HG02571 (cell line): Measurements from ENCODE around the gene PLXNA4.

Experiments used
- ATAC-seq: cut with Tn5 transposase; IDR thresholded peaks from one replicate; pipeline ENCODE4 v1.9.1; 2021; ENCODE audit warnings: mild to moderate bottlenecking, moderate library complexity; ENCODE audit not compliant: unreplicated experiment

Gene PLXNA4

DNA sequence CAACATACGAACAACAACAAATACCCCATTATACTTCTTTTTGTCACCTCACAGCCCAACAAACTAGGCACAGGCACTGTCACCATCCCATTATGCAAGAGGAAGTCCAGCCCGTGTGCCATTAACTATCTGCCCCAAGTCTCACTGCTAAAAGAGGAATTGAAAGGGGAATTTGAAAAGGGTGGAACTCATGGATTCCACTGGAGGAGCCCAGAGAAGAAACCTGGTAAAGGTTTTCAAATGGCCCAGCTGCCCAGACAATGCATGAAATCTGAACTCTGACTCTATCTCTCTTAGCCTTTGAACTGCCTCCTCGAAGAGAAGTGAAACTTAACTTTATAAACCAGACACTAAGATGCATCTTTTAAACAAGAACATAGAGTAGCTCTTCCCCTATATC lies 130.0 kb downstream of the PLXNA4 start:
- ATAC-seq: no peak

DNA sequence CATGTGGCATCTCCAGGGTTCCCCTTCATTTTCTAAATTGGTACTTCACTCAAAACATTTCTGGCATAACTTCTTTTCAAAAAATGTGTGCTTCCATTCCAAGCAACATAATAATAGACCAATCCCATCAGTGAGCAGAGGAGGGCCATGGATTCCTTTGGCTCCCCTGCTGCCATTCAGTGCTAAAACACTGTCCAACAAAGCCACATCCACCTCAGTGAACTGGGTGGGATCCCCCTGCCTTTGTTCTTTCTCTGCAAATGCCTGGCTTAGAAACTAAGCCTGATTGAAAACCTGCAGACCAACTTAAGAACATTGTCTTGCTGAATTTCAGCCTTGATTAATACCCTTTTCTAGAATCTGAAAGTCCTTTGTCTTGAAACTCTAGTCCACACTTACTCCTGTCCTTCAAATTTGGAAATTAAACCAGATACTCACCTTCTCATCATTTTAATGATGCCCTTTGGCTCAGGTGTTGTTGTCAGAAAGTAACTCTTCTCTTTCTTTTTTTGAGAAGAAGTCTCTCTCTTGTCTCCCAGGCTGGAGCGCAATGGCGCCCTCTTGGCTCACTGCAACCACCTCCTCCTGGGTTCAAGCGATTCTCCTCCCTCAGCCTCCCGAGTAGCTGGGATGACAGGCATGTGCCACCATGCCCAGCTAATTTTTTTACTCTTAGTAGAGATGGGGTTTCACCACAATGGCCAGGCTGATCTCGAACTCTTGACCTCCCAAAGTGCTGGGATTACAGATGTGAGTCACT lies 132.3 kb downstream of the PLXNA4 start:
- no peak for ATAC-seq

DNA sequence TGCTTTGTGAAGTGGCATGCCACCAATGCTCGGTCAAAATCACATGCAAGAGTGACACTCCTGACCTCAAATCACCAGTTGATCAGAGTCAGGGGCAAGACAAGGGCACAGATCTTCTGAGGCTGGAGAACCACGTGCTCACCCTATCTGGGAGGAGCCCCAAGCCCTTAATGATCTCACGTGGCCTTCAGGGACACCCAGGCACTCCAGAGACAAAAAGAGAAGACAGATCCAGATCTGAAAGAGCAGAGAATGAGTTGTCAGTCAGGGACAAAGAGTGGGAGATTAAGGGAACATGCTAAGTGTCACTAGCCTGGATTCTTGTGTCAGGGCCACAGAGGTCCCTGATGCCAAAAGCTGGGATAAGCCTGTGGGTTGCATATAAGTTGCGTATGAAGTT lies 134.3 kb downstream of the PLXNA4 start:
- no peak for ATAC-seq

DNA sequence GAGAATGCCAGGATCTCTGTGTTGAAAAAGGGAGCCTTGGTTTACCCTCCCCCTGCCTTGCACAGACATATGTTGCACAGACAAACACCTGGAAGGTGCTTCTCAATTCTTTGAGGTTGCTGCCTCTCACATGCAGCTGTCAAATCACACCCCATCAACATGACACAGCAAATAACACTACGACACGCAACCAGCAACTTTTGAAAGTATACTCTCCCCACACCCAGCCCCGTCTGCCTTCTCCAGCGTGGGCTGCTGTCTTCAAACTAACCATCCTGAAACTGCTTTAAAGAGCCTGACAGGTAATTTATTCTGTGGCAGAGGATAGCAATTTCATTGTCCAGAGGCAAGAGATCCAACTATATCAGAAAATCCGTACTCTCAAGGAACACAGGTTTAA lies 136.1 kb downstream of the PLXNA4 start:
- ATAC-seq: no peak

GRCh38 chr7:132438926-132439325 lies 137.3 kb downstream of the PLXNA4 start:
- ATAC-seq: no peak

GRCh38 chr7:132437730-132438129 lies 138.5 kb downstream of the PLXNA4 start:
- no peak for ATAC-seq

DNA sequence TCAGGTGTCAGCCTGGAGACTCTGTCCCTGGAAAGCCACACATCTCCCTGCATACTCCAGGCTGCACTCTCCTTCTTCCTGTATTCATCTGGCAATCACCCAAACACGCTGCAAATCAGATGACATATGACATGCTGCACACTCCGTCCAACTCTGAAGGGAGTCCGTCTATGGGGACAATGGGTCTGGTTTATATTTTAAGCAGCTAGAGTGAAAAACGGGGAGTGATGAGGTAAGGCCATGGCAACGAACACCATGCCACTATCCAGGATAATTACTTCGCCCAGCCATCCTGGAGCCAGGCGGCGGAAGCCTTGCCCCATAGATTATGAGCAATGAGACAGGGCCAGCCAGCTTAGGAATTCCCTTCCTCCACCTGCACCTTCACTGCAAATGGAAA lies 140.1 kb downstream of the PLXNA4 start:
- ATAC-seq: no peak

DNA sequence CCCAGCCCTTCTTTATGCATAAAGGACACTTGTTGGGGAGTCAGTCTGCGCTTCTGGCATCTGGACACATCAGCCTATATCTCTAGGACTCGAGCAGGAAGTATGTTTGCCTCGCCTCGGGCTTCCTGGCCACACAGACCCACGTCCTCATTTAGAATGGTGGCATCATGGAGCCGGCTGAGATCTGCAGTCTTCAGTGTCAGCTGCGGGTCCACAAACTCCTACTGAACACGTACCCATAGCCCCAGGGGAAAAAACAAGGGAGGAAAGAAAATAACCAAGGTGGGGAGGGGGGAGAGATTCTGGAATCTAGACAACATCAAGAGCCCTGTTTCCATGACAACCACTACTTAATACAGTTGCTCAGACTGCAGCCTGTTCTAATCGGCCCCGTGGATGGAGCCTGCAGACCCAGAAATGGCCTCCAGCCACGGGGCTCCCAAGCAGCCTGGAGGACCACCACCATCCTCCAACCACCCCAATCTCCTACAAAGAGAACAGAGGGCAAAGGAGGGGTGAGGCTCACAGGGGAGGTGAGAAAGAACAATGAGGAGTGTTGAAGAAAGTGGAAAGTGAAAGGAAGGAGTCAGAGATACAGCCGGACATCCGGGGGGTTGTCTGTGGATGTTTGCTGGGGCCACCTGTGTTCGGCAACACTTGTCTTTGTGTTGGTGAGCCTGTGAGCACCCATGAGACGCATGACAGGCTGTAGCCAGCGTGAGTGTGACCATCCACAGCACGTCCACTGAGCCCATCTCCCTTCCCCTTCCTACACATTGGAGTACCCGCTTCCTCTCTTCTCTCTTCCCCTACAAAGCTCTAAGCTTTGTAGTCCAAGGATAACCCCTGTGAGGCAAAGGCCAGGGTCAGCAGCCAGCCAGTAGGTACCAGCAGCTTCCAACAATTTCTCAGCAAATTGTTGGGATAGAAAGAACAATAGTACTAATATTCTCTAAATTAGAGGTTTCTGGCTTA lies 141.0 kb downstream of the PLXNA4 start:
- ATAC-seq: no peak

- no peak for ATAC-seq
Measured at GRCh38 chr7:132434041-132434440, 142.2 kb downstream of the PLXNA4 start.

- ATAC-seq: no peak
Measured at GRCh38 chr7:132433301-132433700, 143.0 kb downstream of the PLXNA4 start.

GRCh38 chr7:132430861-132431822 lies 145.1 kb downstream of the PLXNA4 start:
- ATAC-seq: no peak

DNA sequence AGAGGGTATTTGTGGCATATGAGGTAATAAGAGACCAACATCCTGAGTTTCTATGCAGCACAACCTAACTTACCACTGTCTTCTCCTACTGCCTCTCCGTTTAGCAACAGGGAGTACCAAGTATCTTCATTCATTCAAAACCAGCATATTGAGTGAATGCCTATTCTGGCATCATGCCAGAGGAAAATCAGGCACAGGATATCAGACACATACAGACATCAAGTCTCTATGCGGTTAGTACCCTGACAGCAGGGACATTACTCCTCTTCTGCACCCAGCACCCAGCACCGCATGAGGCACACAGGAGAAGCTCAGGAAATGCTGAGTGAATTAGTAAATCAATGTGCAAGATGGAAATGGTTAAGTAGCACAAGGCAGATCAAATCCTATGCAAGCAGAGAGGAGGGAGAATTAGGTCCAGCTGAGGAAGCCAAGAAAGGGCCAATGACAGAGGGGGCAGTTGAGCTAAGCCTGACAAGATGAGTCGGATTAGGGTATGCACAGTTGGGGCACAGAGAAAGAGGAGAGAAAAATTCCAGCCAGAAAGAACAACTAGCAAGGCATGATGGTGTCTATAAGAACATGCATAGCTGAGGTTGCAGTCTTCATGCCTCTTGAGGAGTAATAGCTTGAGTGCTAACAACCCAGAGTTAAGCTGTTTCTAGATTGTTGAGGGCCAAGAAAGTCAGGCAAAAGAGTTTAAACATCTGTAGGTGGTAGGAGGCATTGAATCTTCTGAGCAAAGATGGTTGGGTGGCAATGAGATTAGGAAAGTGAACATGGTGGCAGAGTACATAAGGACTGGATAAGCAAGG lies 146.0 kb downstream of the PLXNA4 start:
- ATAC-seq: no peak

DNA sequence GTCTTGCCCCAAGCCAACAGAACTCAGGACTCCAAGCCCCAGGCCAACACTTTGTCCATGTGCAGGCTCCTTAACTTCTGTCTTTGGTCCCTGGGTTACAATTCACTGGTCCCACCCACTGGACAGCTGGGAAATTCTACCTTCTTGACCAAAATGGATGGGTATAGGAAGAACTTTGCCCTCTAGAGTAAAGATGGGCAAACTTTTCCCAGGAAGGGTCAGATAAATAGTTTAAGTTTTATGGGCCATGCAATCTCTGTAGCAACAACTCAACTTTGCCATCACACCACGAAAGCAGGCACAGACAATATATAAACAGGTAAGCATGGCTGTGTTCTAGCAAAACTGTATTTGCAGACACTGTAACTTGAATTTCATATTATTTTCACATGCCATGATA lies 147.1 kb downstream of the PLXNA4 start:
- no peak for ATAC-seq

DNA sequence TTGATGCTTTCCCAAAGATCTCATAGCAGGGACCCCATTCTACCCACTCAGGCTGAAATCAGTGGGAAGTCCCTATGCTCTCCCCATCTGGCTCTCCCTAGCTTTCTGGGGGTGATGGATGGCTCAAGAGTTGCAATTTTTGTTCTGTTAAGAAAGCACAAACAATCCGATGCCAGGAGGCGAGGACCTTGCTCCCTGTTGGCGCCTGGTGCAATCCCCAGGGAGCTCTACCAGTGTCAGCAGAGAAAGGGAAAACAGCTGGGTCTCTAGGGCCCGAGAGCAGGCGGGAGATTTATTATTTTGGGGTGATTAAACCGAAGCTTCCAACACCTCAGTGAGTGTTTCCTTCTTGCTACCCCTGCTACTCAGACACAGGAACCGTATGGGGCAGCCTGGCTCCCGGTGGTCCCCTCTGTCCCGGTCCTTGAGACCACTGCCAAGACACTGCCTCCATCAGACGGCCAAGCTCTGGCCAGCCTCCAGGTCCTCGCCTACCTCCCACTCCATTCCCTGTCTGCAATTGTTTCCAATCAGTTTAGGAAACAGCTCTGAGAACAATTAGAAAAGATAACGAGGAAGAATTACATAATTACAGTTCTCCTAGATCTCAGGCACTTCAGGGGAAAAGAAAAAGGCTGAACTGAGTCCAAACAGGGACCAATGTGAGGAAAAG lies 147.9 kb downstream of the PLXNA4 start:
- ATAC-seq: no peak

DNA sequence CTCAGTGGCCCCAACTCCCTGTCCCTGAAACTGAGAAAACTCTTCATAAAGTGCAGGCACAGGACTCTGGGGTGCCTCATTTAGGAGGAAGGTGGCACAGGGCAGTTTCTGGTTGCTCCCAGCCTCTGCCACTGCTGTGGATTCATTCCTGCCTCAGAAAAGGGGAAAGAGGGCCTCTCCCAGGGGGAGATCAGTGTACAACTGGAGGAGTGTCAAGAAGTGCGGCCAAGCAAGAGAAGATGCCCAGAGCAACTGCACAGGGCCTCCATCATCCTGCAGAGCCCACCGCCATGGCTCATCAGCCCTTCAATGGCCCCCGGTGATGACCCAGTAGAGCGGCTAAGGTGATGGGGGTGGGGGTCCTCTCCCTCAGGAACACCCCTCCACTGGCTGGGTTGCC lies 150.3 kb downstream of the PLXNA4 start:
- no peak for ATAC-seq

DNA sequence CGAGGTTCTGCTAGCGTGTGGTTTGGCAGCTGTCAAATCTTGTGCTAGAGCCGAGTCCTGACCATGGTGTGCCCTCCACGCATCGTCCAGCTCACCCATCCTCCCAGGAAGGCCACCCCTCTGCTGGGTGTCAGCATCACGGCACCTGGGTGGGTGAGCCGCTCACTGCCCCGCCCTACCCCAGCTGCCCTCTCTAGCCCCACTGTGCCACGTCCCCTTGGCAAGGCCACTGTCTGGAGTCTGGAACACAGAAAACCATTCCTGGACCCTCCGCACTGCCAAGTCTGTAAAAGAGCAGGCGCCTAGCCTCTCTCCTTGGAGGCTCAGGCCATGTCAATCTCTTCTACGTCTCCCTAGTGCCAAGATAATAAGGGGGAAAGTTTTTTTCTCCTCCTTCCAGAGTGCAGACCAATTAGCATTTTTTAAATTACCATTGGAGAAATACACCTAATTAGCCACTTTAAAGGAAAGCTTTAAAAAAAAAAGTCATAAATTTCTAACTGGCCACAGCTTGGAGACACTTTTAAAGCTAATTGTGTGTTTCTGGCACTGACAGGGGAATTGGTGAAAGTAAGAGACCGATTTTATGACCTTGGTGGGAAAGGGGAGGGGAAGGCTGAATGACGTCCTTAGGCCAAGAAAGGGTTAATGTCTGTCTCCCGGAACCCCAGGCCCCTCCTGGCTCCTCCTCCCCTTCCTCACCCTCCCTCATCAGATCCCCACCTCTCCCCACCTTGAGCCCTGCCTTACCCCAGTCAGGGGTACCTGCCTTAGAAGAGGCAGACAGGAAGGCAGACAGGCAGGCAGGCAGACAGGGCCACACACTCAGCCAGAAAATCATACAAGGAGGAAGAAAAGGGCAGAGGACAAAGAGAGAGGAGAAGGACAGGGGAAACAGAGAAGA lies 151.2 kb downstream of the PLXNA4 start:
- ATAC-seq: no peak

DNA sequence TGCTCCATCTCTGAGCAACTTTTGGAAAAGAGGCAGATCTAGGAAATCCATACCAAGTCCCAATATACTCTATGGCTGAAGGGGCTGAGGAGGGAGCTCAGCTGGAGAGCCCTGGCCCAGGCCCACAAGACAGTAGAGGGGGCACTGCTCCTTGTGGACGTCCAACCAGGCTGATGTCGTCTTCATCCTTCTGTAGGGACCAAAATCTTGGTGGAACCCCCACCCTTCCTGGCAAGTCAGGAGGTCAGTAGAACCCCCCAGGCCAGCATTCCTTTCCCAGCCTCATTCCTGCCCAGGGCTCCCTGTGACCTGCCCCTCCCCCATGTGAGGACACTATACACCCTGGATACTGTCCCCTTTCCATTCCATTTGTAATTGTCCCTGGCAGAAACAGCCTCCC lies 152.0 kb downstream of the PLXNA4 start:
- ATAC-seq: no peak

DNA sequence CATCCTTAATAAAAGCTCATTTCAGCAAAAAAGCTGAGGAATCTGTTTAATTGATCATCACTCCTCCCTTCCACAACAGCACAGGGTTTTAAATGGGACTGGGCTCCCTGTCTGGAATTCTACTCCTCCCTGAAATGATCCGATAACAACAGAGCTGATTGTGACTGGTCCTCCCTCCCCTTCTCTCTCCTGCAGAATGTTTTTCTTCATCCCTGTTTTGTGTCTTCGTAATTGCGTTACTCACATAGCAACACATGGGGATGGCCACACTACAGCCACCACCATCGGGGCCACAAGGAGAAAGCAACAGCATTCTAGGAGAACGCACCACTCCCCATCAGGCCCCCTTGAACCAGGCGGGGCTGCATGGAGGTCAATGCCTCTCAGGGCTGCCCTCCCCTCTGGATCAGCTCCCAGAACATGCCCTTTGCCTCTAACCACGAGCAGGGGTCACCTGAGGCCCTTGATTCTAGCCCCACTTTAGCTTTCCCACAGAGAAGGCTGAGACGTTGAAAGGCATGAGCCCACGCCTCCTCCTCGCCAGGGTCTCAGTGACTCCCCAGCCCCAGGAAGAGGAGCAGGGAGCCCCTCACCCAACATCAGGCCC lies 152.6 kb downstream of the PLXNA4 start:
- ATAC-seq: no peak
